Measurements from ENCODE around the gene FOXN3. TPM values are rescaled to one million over a fixed set of nuclear protein-coding genes. Genes with fewer than 3 reads are reported as not detected.

The FOXN3 gene
- total and polyA plus RNA-seq, 10 of the 15 experiments (the other 5 are each of a cell fraction or from before 2014, with no cell fraction given) = 4.5 to 68.9 (median 29.7) TPM

DNA sequence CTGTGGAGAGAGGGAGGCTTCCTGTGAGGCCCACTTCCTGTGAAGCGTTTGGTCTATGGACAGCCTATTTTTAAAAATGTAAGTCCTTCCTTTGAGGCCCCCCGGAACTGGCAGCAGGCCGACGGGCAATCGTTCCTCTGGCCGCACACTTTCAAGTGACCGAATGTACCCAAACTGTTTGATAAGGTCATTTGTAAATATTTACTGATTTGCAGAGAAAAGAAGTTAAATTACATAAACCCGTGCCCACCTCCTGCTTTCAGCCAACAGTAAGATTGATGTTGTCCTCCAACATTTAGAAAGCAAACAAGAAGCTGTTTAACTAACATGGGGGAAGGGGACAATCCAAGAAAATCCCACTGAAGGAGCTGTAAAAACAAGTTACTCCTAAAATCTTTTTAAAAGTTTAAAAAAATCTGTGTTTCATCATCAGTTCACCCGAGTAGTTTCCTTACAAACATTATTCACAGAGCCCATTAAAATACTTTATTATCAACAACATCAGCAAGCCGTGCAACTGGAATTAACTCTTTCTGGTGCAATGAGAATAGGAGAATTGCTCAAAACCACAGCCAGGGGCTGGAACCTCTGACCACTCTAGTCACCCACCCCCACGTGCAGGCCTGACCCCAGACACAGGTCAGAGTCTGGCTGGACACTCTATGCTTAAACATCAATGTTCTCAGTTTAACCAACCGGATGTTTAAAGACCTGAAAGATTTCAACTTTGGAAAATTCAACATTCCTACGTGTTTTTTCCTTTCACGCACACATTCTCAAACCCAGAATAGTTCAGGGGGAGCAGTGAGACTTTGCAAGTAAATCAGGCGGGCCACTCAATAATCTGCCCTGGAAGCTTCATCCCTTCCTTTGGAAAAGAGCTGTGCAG, 65.3 kb downstream of the FOXN3 start (continued):
- peak; percentile 33 for TF ChIP-seq MTA2 (IDR thresholded peaks at IDR 0.05; ENCODE audit: low read depth)
- TF ChIP-seq, protein P1, sequence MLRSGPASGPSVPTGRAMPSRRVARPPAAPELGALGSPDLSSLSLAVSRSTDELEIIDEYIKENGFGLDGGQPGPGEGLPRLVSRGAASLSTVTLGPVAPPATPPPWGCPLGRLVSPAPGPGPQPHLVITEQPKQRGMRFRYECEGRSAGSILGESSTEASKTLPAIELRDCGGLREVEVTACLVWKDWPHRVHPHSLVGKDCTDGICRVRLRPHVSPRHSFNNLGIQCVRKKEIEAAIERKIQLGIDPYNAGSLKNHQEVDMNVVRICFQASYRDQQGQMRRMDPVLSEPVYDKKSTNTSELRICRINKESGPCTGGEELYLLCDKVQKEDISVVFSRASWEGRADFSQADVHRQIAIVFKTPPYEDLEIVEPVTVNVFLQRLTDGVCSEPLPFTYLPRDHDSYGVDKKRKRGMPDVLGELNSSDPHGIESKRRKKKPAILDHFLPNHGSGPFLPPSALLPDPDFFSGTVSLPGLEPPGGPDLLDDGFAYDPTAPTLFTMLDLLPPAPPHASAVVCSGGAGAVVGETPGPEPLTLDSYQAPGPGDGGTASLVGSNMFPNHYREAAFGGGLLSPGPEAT (IDR thresholded peaks at IDR 0.05; ENCODE audit: low read depth) = no peak
- peak; percentile 76 for TF ChIP-seq EED (IDR thresholded peaks at IDR 0.05; ENCODE audit: low read depth)
- TF ChIP-seq, protein P2, sequence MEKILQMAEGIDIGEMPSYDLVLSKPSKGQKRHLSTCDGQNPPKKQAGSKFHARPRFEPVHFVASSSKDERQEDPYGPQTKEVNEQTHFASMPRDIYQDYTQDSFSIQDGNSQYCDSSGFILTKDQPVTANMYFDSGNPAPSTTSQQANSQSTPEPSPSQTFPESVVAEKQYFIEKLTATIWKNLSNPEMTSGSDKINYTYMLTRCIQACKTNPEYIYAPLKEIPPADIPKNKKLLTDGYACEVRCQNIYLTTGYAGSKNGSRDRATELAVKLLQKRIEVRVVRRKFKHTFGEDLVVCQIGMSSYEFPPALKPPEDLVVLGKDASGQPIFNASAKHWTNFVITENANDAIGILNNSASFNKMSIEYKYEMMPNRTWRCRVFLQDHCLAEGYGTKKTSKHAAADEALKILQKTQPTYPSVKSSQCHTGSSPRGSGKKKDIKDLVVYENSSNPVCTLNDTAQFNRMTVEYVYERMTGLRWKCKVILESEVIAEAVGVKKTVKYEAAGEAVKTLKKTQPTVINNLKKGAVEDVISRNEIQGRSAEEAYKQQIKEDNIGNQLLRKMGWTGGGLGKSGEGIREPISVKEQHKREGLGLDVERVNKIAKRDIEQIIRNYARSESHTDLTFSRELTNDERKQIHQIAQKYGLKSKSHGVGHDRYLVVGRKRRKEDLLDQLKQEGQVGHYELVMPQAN (conservative IDR thresholded peaks at IDR 0.05) = no peak
- TF ChIP-seq ESRRA (IDR thresholded peaks at IDR 0.05; ENCODE audit: low read length) = no peak
- TF ChIP-seq IKZF1 (conservative IDR thresholded peaks at IDR 0.05) = peak; percentile 44; the same call in 1 of the 2 replicates
- TF ChIP-seq, protein P3, sequence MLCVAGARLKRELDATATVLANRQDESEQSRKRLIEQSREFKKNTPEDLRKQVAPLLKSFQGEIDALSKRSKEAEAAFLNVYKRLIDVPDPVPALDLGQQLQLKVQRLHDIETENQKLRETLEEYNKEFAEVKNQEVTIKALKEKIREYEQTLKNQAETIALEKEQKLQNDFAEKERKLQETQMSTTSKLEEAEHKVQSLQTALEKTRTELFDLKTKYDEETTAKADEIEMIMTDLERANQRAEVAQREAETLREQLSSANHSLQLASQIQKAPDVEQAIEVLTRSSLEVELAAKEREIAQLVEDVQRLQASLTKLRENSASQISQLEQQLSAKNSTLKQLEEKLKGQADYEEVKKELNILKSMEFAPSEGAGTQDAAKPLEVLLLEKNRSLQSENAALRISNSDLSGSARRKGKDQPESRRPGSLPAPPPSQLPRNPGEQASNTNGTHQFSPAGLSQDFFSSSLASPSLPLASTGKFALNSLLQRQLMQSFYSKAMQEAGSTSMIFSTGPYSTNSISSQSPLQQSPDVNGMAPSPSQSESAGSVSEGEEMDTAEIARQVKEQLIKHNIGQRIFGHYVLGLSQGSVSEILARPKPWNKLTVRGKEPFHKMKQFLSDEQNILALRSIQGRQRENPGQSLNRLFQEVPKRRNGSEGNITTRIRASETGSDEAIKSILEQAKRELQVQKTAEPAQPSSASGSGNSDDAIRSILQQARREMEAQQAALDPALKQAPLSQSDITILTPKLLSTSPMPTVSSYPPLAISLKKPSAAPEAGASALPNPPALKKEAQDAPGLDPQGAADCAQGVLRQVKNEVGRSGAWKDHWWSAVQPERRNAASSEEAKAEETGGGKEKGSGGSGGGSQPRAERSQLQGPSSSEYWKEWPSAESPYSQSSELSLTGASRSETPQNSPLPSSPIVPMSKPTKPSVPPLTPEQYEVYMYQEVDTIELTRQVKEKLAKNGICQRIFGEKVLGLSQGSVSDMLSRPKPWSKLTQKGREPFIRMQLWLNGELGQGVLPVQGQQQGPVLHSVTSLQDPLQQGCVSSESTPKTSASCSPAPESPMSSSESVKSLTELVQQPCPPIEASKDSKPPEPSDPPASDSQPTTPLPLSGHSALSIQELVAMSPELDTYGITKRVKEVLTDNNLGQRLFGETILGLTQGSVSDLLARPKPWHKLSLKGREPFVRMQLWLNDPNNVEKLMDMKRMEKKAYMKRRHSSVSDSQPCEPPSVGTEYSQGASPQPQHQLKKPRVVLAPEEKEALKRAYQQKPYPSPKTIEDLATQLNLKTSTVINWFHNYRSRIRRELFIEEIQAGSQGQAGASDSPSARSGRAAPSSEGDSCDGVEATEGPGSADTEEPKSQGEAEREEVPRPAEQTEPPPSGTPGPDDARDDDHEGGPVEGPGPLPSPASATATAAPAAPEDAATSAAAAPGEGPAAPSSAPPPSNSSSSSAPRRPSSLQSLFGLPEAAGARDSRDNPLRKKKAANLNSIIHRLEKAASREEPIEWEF (IDR thresholded peaks at IDR 0.05; ENCODE audit: insufficient replicate concordance, low read depth, low read length) = no peak
- TF ChIP-seq CREB1 (IDR thresholded peaks at IDR 0.05; ENCODE audit: low read depth) = 0 out of 2 replicates have a peak, but pooled peaks have one; percentile 32
- TF ChIP-seq RUNX3 (IDR thresholded peaks at IDR 0.05; ENCODE audit: low read length) = peak; percentile 86
- TF ChIP-seq JUND (IDR thresholded peaks at IDR 0.05; ENCODE audit: low read depth, low read length) = no peak
- TF ChIP-seq POU2F2 (IDR thresholded peaks at IDR 0.05; ENCODE audit: borderline replicate concordance, low read depth, low read length) = peak; percentile 79; the same call in 2 of the 3 replicates
- TF ChIP-seq IKZF2 (IDR thresholded peaks at IDR 0.05) = no peak
- TF ChIP-seq, protein P4, sequence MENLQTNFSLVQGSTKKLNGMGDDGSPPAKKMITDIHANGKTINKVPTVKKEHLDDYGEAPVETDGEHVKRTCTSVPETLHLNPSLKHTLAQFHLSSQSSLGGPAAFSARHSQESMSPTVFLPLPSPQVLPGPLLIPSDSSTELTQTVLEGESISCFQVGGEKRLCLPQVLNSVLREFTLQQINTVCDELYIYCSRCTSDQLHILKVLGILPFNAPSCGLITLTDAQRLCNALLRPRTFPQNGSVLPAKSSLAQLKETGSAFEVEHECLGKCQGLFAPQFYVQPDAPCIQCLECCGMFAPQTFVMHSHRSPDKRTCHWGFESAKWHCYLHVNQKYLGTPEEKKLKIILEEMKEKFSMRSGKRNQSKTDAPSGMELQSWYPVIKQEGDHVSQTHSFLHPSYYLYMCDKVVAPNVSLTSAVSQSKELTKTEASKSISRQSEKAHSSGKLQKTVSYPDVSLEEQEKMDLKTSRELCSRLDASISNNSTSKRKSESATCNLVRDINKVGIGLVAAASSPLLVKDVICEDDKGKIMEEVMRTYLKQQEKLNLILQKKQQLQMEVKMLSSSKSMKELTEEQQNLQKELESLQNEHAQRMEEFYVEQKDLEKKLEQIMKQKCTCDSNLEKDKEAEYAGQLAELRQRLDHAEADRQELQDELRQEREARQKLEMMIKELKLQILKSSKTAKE (IDR thresholded peaks at IDR 0.05; ENCODE audit: low read depth, poor library complexity, severe bottlenecking) = peak; percentile 36
- TF ChIP-seq ZZZ3 (IDR thresholded peaks at IDR 0.05; ENCODE audit: control insufficient read depth, insufficient read length, low read depth) = no peak
- no peak for TF ChIP-seq STAT3 (IDR thresholded peaks at IDR 0.05; ENCODE audit: low read depth, low read length)
- TF ChIP-seq BACH1 (IDR thresholded peaks at IDR 0.05; ENCODE audit: borderline replicate concordance) = no peak
- peak; percentile 43; the same call in 1 of the 2 replicates for TF ChIP-seq YY1 (IDR thresholded peaks at IDR 0.05; ENCODE audit: low read depth, low read length)
- TF ChIP-seq BHLHE40 (IDR thresholded peaks at IDR 0.05; ENCODE audit: borderline replicate concordance in 1 of 2, low read depth in 2 of 2, low read length in 1 of 2) = no peak
